Memory B cell (primary cell): Measurements from ENCODE around the gene FNIP2.
"Not testable (repeated sequence)": the region's sequence is repeated elsewhere in the genome, so short reads cannot be mapped to it uniquely, and the experiment has no call there.

Source experiments
- ATAC-seq: fragments of 150-1000 bp; cut with Tn5 transposase; 2 replicates; pipeline ENCODE4 v1.10.0; 2021; ENCODE audit warnings: low read depth, mild to moderate bottlenecking, moderate library complexity
- DNase-seq, 2 donors: peaks; one replicate each; pipeline ENCODE4 v3.0.0; 2022; ENCODE audit warnings: low spot score in 2 of 2
- H3K27ac Mint-ChIP-seq: one replicate; pipeline ENCODE4 v1.8.0; 2022; ENCODE audit warnings: mild to moderate bottlenecking, moderate library complexity, mixed read lengths
- H3K27me3 Mint-ChIP-seq: one replicate; pipeline ENCODE4 v1.8.0; 2022; ENCODE audit warnings: mixed read lengths
- H3K36me3 Mint-ChIP-seq: one replicate; pipeline ENCODE4 v1.8.0; 2022; ENCODE audit warnings: mild to moderate bottlenecking, mixed read lengths
- H3K4me1 Mint-ChIP-seq: one replicate; pipeline ENCODE4 v1.8.0; 2022; ENCODE audit warnings: mixed read lengths
- H3K4me3 Mint-ChIP-seq: one replicate; pipeline ENCODE4 v1.8.0; 2022; ENCODE audit warnings: mild to moderate bottlenecking, moderate library complexity, mixed read lengths
- H3K9me3 Mint-ChIP-seq: one replicate; pipeline ENCODE4 v1.8.0; 2022; ENCODE audit warnings: mixed read lengths

FNIP2 gene

GRCh38 chr4:158754385-158755180 is 14.2 kb upstream of the FNIP2 start:
- Mint-ChIP-seq H3K36me3 (no peaks in the 10 kb centered on the region), H3K27ac (no peak overlapping the region), H3K9me3 (peaks cover 7% of the 10 kb centered on the region), H3K4me3 (no peak overlapping the region), H3K27me3 (peaks cover 15% of the 10 kb centered on the region), H3K4me1 (no peaks in the 10 kb centered on the region)
- DNase-seq (no peak), ATAC-seq (no peak)

GRCh38 chr4:158755819-158756218 is 13.0 kb upstream of the FNIP2 start:
- not testable (repeated sequence) for H3K9me3 Mint-ChIP-seq, ATAC-seq, DNase-seq, H3K36me3 Mint-ChIP-seq, H3K4me3 Mint-ChIP-seq, H3K4me1 Mint-ChIP-seq, H3K27ac Mint-ChIP-seq
- H3K27me3 Mint-ChIP-seq = peaks cover 14% of the 10 kb centered on the region

GRCh38 chr4:158756588-158756987 is 12.2 kb upstream of the FNIP2 start:
- H3K9me3 Mint-ChIP-seq = peaks cover 7% of the 10 kb centered on the region
- no peak overlapping the region for H3K27ac Mint-ChIP-seq
- DNase-seq (no peak), ATAC-seq (no peak)
- no peaks in the 10 kb centered on the region for H3K36me3 Mint-ChIP-seq
- no peaks in the 10 kb centered on the region for H3K4me1 Mint-ChIP-seq
- no peak overlapping the region for H3K4me3 Mint-ChIP-seq
- peaks cover 16% of the 10 kb centered on the region for H3K27me3 Mint-ChIP-seq

- peaks cover 24% of the 10 kb centered on the region for H3K27me3 Mint-ChIP-seq
- H3K9me3 Mint-ChIP-seq = peaks cover 7% of the 10 kb centered on the region
- H3K4me1 Mint-ChIP-seq = no peaks in the 10 kb centered on the region
- no peaks in the 10 kb centered on the region for H3K36me3 Mint-ChIP-seq
- H3K27ac Mint-ChIP-seq = no peak overlapping the region
- DNase-seq (no peak), ATAC-seq (no peak)
- no peak overlapping the region for H3K4me3 Mint-ChIP-seq
Observed at GRCh38 chr4:158758142-158758541, 10.7 kb upstream of the FNIP2 start.

- Mint-ChIP-seq H3K27ac (no peak overlapping the region), H3K36me3 (no peaks in the 10 kb centered on the region), H3K9me3 (peaks cover 7% of the 10 kb centered on the region), H3K27me3 (peaks cover 24% of the 10 kb centered on the region), H3K4me1 (no peaks in the 10 kb centered on the region), H3K4me3 (no peak overlapping the region)
- ATAC-seq (no peak), DNase-seq (no peak)
Observed at GRCh38 chr4:158758703-158759102, 10.1 kb upstream of the FNIP2 start.

- not testable (repeated sequence) for H3K36me3 Mint-ChIP-seq, DNase-seq, H3K9me3 Mint-ChIP-seq, ATAC-seq, H3K27ac Mint-ChIP-seq, H3K4me3 Mint-ChIP-seq, H3K4me1 Mint-ChIP-seq
- peaks cover 26% of the 10 kb centered on the region for H3K27me3 Mint-ChIP-seq
Observed at GRCh38 chr4:158759539-158759938, 9.3 kb upstream of the FNIP2 start.

GRCh38 chr4:158760866-158761265 is 8.0 kb upstream of the FNIP2 start:
- no peaks in the 10 kb centered on the region for H3K4me1 Mint-ChIP-seq
- H3K27me3 Mint-ChIP-seq = peaks cover 24% of the 10 kb centered on the region
- DNase-seq = no peak
- H3K4me3 Mint-ChIP-seq = no peak overlapping the region
- no peaks in the 10 kb centered on the region for H3K36me3 Mint-ChIP-seq
- peaks cover 7% of the 10 kb centered on the region for H3K9me3 Mint-ChIP-seq
- ATAC-seq = no peak
- no peak overlapping the region for H3K27ac Mint-ChIP-seq

- no peak for DNase-seq
- ATAC-seq = no peak
- Mint-ChIP-seq H3K36me3 (no peaks in the 10 kb centered on the region), H3K4me1 (no peaks in the 10 kb centered on the region), H3K4me3 (no peak overlapping the region), H3K27ac (no peak overlapping the region), H3K9me3 (no peaks in the 10 kb centered on the region), H3K27me3 (peaks cover 26% of the 10 kb centered on the region)
Observed at GRCh38 chr4:158762553-158762952, 6.3 kb upstream of the FNIP2 start.

GRCh38 chr4:158763462-158763861 is 5.4 kb upstream of the FNIP2 start:
- no peak overlapping the region for H3K4me3 Mint-ChIP-seq
- no peaks in the 10 kb centered on the region for H3K36me3 Mint-ChIP-seq
- no peaks in the 10 kb centered on the region for H3K4me1 Mint-ChIP-seq
- peaks cover 27% of the 10 kb centered on the region for H3K27me3 Mint-ChIP-seq
- H3K27ac Mint-ChIP-seq = no peak overlapping the region
- no peaks in the 10 kb centered on the region for H3K9me3 Mint-ChIP-seq
- no peak for DNase-seq
- no peak for ATAC-seq

- Mint-ChIP-seq H3K27me3 (peaks cover 31% of the 10 kb centered on the region), H3K27ac (no peak overlapping the region), H3K36me3 (peaks cover 2% of the 10 kb centered on the region), H3K4me3 (no peak overlapping the region), H3K9me3 (no peaks in the 10 kb centered on the region), H3K4me1 (peaks cover 4% of the 10 kb centered on the region)
- DNase-seq (no peak), ATAC-seq (no peak)
Observed at GRCh38 chr4:158766434-158767044, 2.3 kb upstream of the FNIP2 start.

- Mint-ChIP-seq H3K36me3 (peaks cover 2% of the 10 kb centered on the region), H3K27me3 (peaks cover 31% of the 10 kb centered on the region), H3K27ac (no peak overlapping the region), H3K4me1 (peaks cover 4% of the 10 kb centered on the region), H3K9me3 (no peaks in the 10 kb centered on the region), H3K4me3 (no peak overlapping the region)
- no peak for ATAC-seq
- no peak for DNase-seq
Observed at GRCh38 chr4:158767451-158767850, 1.4 kb upstream of the FNIP2 start.

GRCh38 chr4:158769175-158769921 is 522 bp downstream of the FNIP2 start:
- Mint-ChIP-seq H3K27me3 (peaks cover 27% of the 10 kb centered on the region), H3K9me3 (no peaks in the 10 kb centered on the region), H3K4me3 (peak overlapping the region; percentile 90), H3K27ac (no peak overlapping the region), H3K36me3 (peaks cover 2% of the 10 kb centered on the region), H3K4me1 (peaks cover 4% of the 10 kb centered on the region)
- ATAC-seq (peak; percentile 24), DNase-seq (peak; percentile 4 to 35)

- ATAC-seq (no peak), DNase-seq (no peak)
- peaks cover 31% of the 10 kb centered on the region for H3K27me3 Mint-ChIP-seq
- no peak overlapping the region for H3K27ac Mint-ChIP-seq
- peaks cover 2% of the 10 kb centered on the region for H3K36me3 Mint-ChIP-seq
- H3K9me3 Mint-ChIP-seq = no peaks in the 10 kb centered on the region
- peaks cover 4% of the 10 kb centered on the region for H3K4me1 Mint-ChIP-seq
- no peak overlapping the region for H3K4me3 Mint-ChIP-seq
Observed at GRCh38 chr4:158770671-158771070, 1.8 kb downstream of the FNIP2 start.

GRCh38 chr4:158771776-158772175 is 3.0 kb downstream of the FNIP2 start:
- no peak overlapping the region for H3K27ac Mint-ChIP-seq
- H3K9me3 Mint-ChIP-seq = no peaks in the 10 kb centered on the region
- H3K27me3 Mint-ChIP-seq = peaks cover 29% of the 10 kb centered on the region
- peaks cover 2% of the 10 kb centered on the region for H3K36me3 Mint-ChIP-seq
- ATAC-seq = no peak
- H3K4me3 Mint-ChIP-seq = no peak overlapping the region
- peaks cover 4% of the 10 kb centered on the region for H3K4me1 Mint-ChIP-seq
- no peak for DNase-seq
